H1 (cell line): ENCODE measurements around the gene CCDC136. TPM values are rescaled to one million over a fixed set of nuclear protein-coding genes. Genes with fewer than 3 reads are reported as not detected.

ENCODE experiments used
- ASH2L ChIP-seq: fragments of 200-600, 300-600 bp; sonication (generic); IDR thresholded peaks from one replicate; pipeline ENCODE4 v1.7.1; 2017; ENCODE audit warnings: low read length
- CHD1 ChIP-seq: IDR thresholded peaks from 2 replicates; pipeline ENCODE4 v1.6.1; 2012; ENCODE audit warnings: low read depth, low read length, improper control_type of control experiment
- JUND ChIP-seq: IDR thresholded peaks from 2 replicates; pipeline ENCODE4 v1.6.1; 2011; ENCODE audit warnings: mild to moderate bottlenecking, improper control_type of control experiment, low read length
- RXRA ChIP-seq: IDR thresholded peaks from 2 replicates; pipeline ENCODE4 v1.6.1; 2011; ENCODE audit warnings: low read depth, mild to moderate bottlenecking, low read length, moderate library complexity; ENCODE audit not compliant: insufficient read depth
- SIX5 ChIP-seq: IDR thresholded peaks from 2 replicates; pipeline ENCODE4 v1.6.1; 2011; ENCODE audit warnings: mild to moderate bottlenecking, low read depth, low read length
- TAF1 ChIP-seq: IDR thresholded peaks from 2 replicates; pipeline ENCODE4 v1.6.1; 2011; ENCODE audit warnings: mild to moderate bottlenecking, low read depth, low read length
- polyA plus RNA-seq, 7 experiments: library from polyadenylated mRNA; depleted of rRNA in 3 of 7; stranded (reverse) in 5 of 7; unstranded in 2 of 7; fragments of >200 nt in 5 of 7; fragments of 200-250 nt in 2 of 7; gene quantifications; 1 replicate in 5 of 7; 2 replicates in 1 of 7; 4 replicates in 1 of 7; pipeline versions ENCODE4 v1.2.1 to v1.2.3, GENCODE V29; 2011 to 2013; ENCODE audit warnings: missing spikeins in 2 of 7, mixed read lengths in 2 of 7
- total RNA-seq: library from RNA; stranded (reverse); fragmentation: NEBNext Ultra II Directional; extraction: Animal tissue kit (Norgen Biotek cat#: 25700); gene quantifications from 2 replicates; pipeline ENCODE4 v1.2.1, GENCODE V29; 2021

CCDC136 gene
- total and polyA plus RNA-seq, 2 of the 8 experiments (the other 6 are each of a cell fraction or from before 2014, with no cell fraction given) = 35.6 to 47.7 TPM

DNA sequence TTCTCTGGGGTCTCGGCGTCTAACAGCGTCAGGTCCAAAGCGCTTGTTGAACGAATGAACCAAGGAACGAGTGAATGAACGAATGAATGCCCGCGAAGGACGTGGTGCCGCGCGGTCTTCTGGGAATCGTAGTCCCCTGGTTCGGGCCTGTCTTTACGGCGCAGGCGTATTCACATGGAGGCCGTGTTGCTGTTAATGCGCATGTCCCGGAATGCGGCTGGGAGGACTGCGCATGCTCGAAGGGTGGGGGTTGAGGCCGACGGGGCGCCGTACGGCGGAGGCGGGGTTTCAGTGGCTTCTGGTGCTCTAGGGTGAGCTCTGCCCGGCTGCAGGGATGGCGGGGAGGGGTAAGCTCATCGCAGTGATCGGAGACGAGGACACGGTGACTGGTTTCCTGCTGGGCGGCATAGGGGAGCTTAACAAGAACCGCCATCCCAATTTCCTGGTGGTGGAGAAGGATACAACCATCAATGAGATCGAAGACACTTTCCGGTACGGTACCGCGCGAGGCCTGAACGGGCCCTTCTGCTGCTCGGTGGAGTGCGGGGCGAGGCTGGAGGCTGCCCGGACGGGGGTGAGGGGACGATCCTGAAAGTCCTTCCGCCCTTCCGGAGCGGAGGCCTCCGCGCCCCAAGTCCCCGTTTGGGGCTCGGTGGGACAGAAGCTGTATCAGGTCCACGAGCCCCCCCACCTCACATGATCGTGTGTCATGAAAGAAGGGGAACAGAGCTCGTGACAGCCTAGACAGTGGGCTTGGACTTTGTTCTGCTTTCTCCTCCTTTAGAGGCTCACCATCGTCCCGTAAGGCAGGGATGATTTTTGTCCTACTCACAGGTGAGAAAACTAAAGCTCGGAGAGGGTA, 71.0 kb downstream of the CCDC136 start, which contains the start of gene ATP6V1F (continued):
- TF ChIP-seq TAF1 (no peak), JUND (no peak), CHD1 (no peak), ASH2L (peak; percentile 79), SIX5 (peak; percentile 58), RXRA (no peak)
- TF ChIP-seq, all 59 proteins: peak for 10
